ENCODE measurements around the gene EEF1AKMT3.

DNA sequence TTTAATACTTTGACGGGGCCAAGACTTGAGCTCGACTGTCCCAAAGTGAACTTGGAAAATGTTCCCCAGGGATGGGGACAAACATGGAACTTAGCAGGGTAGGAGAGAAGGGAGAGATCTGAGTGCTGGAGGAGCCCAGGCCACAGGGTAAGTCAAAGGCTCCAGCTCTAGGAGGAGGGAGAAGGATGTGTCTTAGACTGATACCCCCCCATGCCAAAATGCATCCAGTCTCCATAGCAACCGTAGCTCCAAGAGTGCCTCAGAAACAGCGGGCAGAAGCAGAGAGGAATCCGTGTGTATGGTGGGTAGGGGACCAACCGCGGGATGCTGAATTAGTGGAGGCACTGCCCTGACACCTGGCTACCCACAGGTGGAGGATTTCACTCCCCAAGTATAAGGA is 33.0 kb upstream of the EEF1AKMT3 start:
- TF ChIP-seq EZH2 (IDR thresholded peaks at IDR 0.05; ENCODE audit: insufficient read depth, poor library complexity, severe bottlenecking) (peak; percentile 31), EZH2phosphoT487 (IDR thresholded peaks at IDR 0.05; ENCODE audit: insufficient read depth, low read depth) (0 out of 2 replicates have a peak, but pooled peaks have one; percentile 8)
